H9 (cell line): ENCODE results near the gene FOXD1. TPM values are rescaled to one million over a fixed set of nuclear protein-coding genes. Genes with fewer than 3 reads are reported as not detected.

Source experiments
- DNase-seq: peaks from one replicate; pipeline ENCODE4 v3.0.0-alpha.2; 2017
- H2AFZ ChIP-seq: one replicate; pipeline ENCODE4 v1.6.1; 2013; ENCODE audit warnings: mild to moderate bottlenecking, low read length, control low read depth, moderate library complexity
- H2AK5ac ChIP-seq: 2 replicates; pipeline ENCODE4 v1.6.1; 2013; ENCODE audit warnings: low read length, control low read depth, mixed read lengths; ENCODE audit not compliant: insufficient read length
- H2BK120ac ChIP-seq: one replicate; pipeline ENCODE4 v1.6.1; 2013; ENCODE audit warnings: low read depth, mild to moderate bottlenecking, low read length, control low read depth, inconsistent platforms; ENCODE audit not compliant: poor library complexity, severe bottlenecking
- H2BK12ac ChIP-seq: 2 replicates; pipeline ENCODE4 v1.6.1; 2013; ENCODE audit warnings: low read length, control low read depth, mixed read lengths, low read depth; ENCODE audit not compliant: insufficient read length
- H2BK15ac ChIP-seq: 2 replicates; pipeline ENCODE4 v1.6.1; 2013; ENCODE audit warnings: low read depth, low read length, control low read depth
- H2BK20ac ChIP-seq: one replicate; pipeline ENCODE4 v1.6.1; 2013; ENCODE audit warnings: low read depth, mild to moderate bottlenecking, low read length, control low read depth, inconsistent platforms; ENCODE audit not compliant: poor library complexity, severe bottlenecking
- H2BK5ac ChIP-seq: 2 replicates; pipeline ENCODE4 v1.6.1; 2013; ENCODE audit warnings: low read length, control low read depth, mixed read lengths; ENCODE audit not compliant: insufficient read length
- H3K14ac ChIP-seq: 2 replicates; pipeline ENCODE4 v1.6.1; 2013; ENCODE audit warnings: low read length, control low read depth; ENCODE audit not compliant: insufficient read depth
- H3K18ac ChIP-seq: 2 replicates; pipeline ENCODE4 v1.6.1; 2013; ENCODE audit warnings: low read depth, mild to moderate bottlenecking, mixed read lengths, low read length, control low read depth; ENCODE audit not compliant: insufficient read length
- H3K23ac ChIP-seq: 2 replicates; pipeline ENCODE4 v1.6.1; 2013; ENCODE audit warnings: low read length, control low read depth, mixed read lengths, low read depth; ENCODE audit not compliant: insufficient read length
- H3K23me2 ChIP-seq: 2 replicates; pipeline ENCODE4 v1.6.1; 2013; ENCODE audit warnings: low read depth, mild to moderate bottlenecking, mixed read lengths, low read length, control low read depth; ENCODE audit not compliant: insufficient read length, poor library complexity, severe bottlenecking
- H3K27ac ChIP-seq: 2 replicates; pipeline ENCODE4 v1.5.1; 2013; ENCODE audit warnings: low read length, control low read depth, mixed read lengths, low read depth; ENCODE audit not compliant: insufficient read length
- H3K27me3 ChIP-seq: 2 replicates; pipeline ENCODE4 v1.6.1; 2013; ENCODE audit warnings: low read length, control low read depth, inconsistent platforms; ENCODE audit not compliant: insufficient read depth
- H3K4ac ChIP-seq: 2 replicates; pipeline ENCODE4 v1.6.1; 2013; ENCODE audit warnings: low read depth, mild to moderate bottlenecking, control low read depth, inconsistent platforms, low read length, moderate library complexity
- H3K4me1 ChIP-seq: 2 replicates; pipeline ENCODE4 v1.6.1; 2013; ENCODE audit warnings: low read length, control low read depth, inconsistent platforms; ENCODE audit not compliant: insufficient read depth
- H3K4me2 ChIP-seq: 2 replicates; pipeline ENCODE4 v1.6.1; 2013; ENCODE audit warnings: low read length, control low read depth, mixed read lengths; ENCODE audit not compliant: insufficient read length, insufficient read depth
- H3K56ac ChIP-seq: 2 replicates; pipeline ENCODE4 v1.6.1; 2013; ENCODE audit warnings: low read depth, mild to moderate bottlenecking, mixed read lengths, low read length, control low read depth; ENCODE audit not compliant: insufficient read length
- H3K79me1 ChIP-seq: 2 replicates; pipeline ENCODE4 v1.6.1; 2013; ENCODE audit warnings: low read depth, mild to moderate bottlenecking, moderate library complexity, low read length, control low read depth, inconsistent platforms; ENCODE audit not compliant: insufficient read depth, poor library complexity, severe bottlenecking
- H3K79me2 ChIP-seq: 2 replicates; pipeline ENCODE4 v1.6.1; 2013; ENCODE audit warnings: low read length, control low read depth, inconsistent platforms; ENCODE audit not compliant: insufficient read depth
- H3K9ac ChIP-seq: 2 replicates; pipeline ENCODE4 v1.6.1; 2013; ENCODE audit warnings: low read length, control low read depth, mixed read lengths; ENCODE audit not compliant: insufficient read length; ENCODE audit errors: extremely low read depth
- H3K9me3 ChIP-seq: one replicate; pipeline ENCODE4 v1.6.1; 2013; ENCODE audit warnings: low read depth, low read length, inconsistent platforms; ENCODE audit not compliant: control insufficient read depth
- H3T11ph ChIP-seq: one replicate; pipeline ENCODE4 v1.6.1; 2013; ENCODE audit warnings: mild to moderate bottlenecking, low read length, control low read depth, inconsistent platforms
- H4K20me1 ChIP-seq: one replicate; pipeline ENCODE4 v1.6.1; 2013; ENCODE audit not compliant: control insufficient read depth, insufficient read length, insufficient read depth
- H4K5ac ChIP-seq: 2 replicates; pipeline ENCODE4 v1.6.1; 2013; ENCODE audit warnings: low read depth, mild to moderate bottlenecking, mixed read lengths, low read length, control low read depth; ENCODE audit not compliant: insufficient read length
- H4K8ac ChIP-seq: replicated peaks from 2 replicates; pipeline ENCODE4 v1.6.1; 2013; ENCODE audit warnings: low read length, control low read depth, mixed read lengths, low read depth; ENCODE audit not compliant: insufficient read length
- H4K91ac ChIP-seq: 2 replicates; pipeline ENCODE4 v1.6.1; 2013; ENCODE audit warnings: low read depth, mild to moderate bottlenecking, moderate library complexity, mixed read lengths, low read length, control low read depth; ENCODE audit not compliant: insufficient read length
- H3K27ac Mint-ChIP-seq, 3 experiments: 2 replicates in 2 of 3; 3 replicates in 1 of 3; pipeline ENCODE4 v1.8.0; 2020 to 2021; ENCODE audit warnings: mixed read lengths in 3 of 3, mild to moderate bottlenecking in 1 of 3, moderate library complexity in 1 of 3
- H3K27me3 Mint-ChIP-seq: 2 replicates; pipeline ENCODE4 v1.8.0; 2021; ENCODE audit warnings: low read depth, mild to moderate bottlenecking, moderate library complexity, mixed read lengths
- H3K36me3 Mint-ChIP-seq, 3 experiments: 2 replicates in 2 of 3; 3 replicates in 1 of 3; pipeline ENCODE4 v1.8.0; 2020 to 2021; ENCODE audit warnings: low read depth in 3 of 3, mixed read lengths in 3 of 3; ENCODE audit not compliant: insufficient read depth in 1 of 3
- H3K4me1 Mint-ChIP-seq, 2 experiments: 2 replicates each; pipeline ENCODE4 v1.8.0; 2020; ENCODE audit warnings: mixed read lengths in 2 of 2
- H3K4me3 Mint-ChIP-seq, 2 experiments: 2 replicates in 1 of 2; 3 replicates in 1 of 2; pipeline ENCODE4 v1.8.0; 2020 to 2021; ENCODE audit warnings: mild to moderate bottlenecking in 2 of 2, mixed read lengths in 2 of 2, moderate library complexity in 1 of 2
- H3K9me3 Mint-ChIP-seq, 2 experiments: 2 replicates in 1 of 2; 3 replicates in 1 of 2; pipeline ENCODE4 v1.8.0; 2020; ENCODE audit warnings: mild to moderate bottlenecking in 2 of 2, mixed read lengths in 2 of 2, moderate library complexity in 1 of 2
- WGBS: extraction: QIAGEN DNeasy Blood & Tissue Kit; methylation state at CpG from one replicate; pipeline ENCODE4 v1.1.7; 2013; ENCODE audit warnings: missing lambda C conversion rate, low lambda C conversion rate, mixed read lengths; ENCODE audit not compliant: insufficient read length; ENCODE audit errors: extremely low coverage; 5-methylcytosine and 5-hydroxymethylcytosine counted together
- total RNA-seq: library from RNA; stranded (reverse); gene quantifications from 2 replicates; pipeline ENCODE4 v1.2.1, GENCODE V29; 2021
- TF ChIP-seq, protein P1 (sequence below): fragments of 200-600 bp; sonication (generic); conservative IDR thresholded peaks from 3 replicates; pipeline ENCODE4 v1.8.0; 2021; ENCODE audit warnings: antibody characterized with exemption, mild to moderate bottlenecking

The FOXD1 gene
- total RNA-seq, 1 experiment from 2014 or later, result 0.20 TPM

DNA sequence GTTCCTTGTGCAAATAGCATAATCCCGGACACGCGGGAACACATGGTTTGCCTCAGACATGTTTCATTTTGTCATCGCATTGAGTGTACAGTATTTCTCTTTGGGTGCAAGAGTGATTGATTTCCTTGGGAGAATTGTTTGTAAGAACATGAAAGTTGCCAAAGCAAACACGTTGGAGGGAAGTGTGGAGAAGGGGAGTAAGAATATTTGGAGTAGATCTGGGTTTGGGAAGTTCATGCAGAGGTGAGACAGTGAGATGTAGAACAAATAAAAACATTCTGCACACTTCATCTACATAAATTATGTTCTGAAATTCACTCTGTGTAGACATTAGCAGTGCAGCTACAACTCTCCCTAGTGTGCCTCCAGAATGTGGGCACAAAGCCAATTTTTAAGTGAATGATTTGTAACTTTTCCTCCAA is 24.0 kb downstream of the FOXD1 start:
- H3K56ac ChIP-seq, result no peak overlapping the region
- no peak overlapping the region for H2AK5ac ChIP-seq
- H3T11ph ChIP-seq, result no peak overlapping the region
- no peak overlapping the region for H4K91ac ChIP-seq
- H3K79me1 ChIP-seq, result no peaks in the 10 kb centered on the region
- H3K36me3 Mint-ChIP-seq, result no peaks in the 10 kb centered on the region; a peak in 1 of 7 replicates
- H2AFZ ChIP-seq, result no peak overlapping the region
- H3K4me1 Mint-ChIP-seq, result peaks cover 7 to 9% of the 10 kb centered on the region in 2 experiments
- no peak overlapping the region for H2BK20ac ChIP-seq
- no peak overlapping the region for H2BK15ac ChIP-seq
- peaks cover 5 to 12% of the 10 kb centered on the region in 2 experiments; a peak in 3 of 5 replicates for H3K9me3 Mint-ChIP-seq
- H3K18ac ChIP-seq, result no peak overlapping the region
- H3K79me2 ChIP-seq, result no peaks in the 10 kb centered on the region
- no peak overlapping the region for H3K9ac ChIP-seq
- no peak overlapping the region for H3K4ac ChIP-seq
- peaks cover 21% of the 10 kb centered on the region for H3K27me3 ChIP-seq
- no peak overlapping the region for H2BK5ac ChIP-seq
- H3K4me1 ChIP-seq, result no peaks in the 10 kb centered on the region
- WGBS, result no CpG with 5 or more reads among the region's 5 CpGs
- H3K27ac Mint-ChIP-seq, result no peak overlapping the region
- H3K4me2 ChIP-seq, result no peak overlapping the region
- H3K14ac ChIP-seq, result no peak overlapping the region
- TF ChIP-seq, protein P1, sequence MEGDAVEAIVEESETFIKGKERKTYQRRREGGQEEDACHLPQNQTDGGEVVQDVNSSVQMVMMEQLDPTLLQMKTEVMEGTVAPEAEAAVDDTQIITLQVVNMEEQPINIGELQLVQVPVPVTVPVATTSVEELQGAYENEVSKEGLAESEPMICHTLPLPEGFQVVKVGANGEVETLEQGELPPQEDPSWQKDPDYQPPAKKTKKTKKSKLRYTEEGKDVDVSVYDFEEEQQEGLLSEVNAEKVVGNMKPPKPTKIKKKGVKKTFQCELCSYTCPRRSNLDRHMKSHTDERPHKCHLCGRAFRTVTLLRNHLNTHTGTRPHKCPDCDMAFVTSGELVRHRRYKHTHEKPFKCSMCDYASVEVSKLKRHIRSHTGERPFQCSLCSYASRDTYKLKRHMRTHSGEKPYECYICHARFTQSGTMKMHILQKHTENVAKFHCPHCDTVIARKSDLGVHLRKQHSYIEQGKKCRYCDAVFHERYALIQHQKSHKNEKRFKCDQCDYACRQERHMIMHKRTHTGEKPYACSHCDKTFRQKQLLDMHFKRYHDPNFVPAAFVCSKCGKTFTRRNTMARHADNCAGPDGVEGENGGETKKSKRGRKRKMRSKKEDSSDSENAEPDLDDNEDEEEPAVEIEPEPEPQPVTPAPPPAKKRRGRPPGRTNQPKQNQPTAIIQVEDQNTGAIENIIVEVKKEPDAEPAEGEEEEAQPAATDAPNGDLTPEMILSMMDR, result no peak
- H3K23me2 ChIP-seq, result peaks cover 6% of the 10 kb centered on the region
- DNase-seq, result no peak
- H3K9me3 ChIP-seq, result no peaks in the 10 kb centered on the region
- H3K27me3 Mint-ChIP-seq, result peaks cover 97% of the 10 kb centered on the region
- no peak overlapping the region for H2BK12ac ChIP-seq
- H3K27ac ChIP-seq, result no peak overlapping the region
- no peak overlapping the region for H4K8ac ChIP-seq
- no peaks in the 10 kb centered on the region for H4K20me1 ChIP-seq
- no peak overlapping the region for H2BK120ac ChIP-seq
- H3K4me3 Mint-ChIP-seq, result no peak overlapping the region
- no peak overlapping the region for H3K23ac ChIP-seq
- H4K5ac ChIP-seq, result no peak overlapping the region
